HEK293T (cell line): Measurements from ENCODE around the gene CHTF18.

Source experiments
- ARNT ChIP-seq: fragments of 450-650 bp; IDR thresholded peaks from 2 replicates; pipeline ENCODE4 v1.6.1; 2017; ENCODE audit warnings: mild to moderate bottlenecking
- BHLHE40 ChIP-seq: fragments of 450-650 bp; IDR thresholded peaks from 2 replicates; pipeline ENCODE4 v1.6.1; 2016; ENCODE audit warnings: mild to moderate bottlenecking, moderate library complexity, borderline replicate concordance
- CTBP1 ChIP-seq: fragments of 450-650 bp; IDR thresholded peaks from 2 replicates; pipeline ENCODE4 v1.6.1; 2016; ENCODE audit warnings: borderline replicate concordance
- ELF4 ChIP-seq: fragments of 450-650 bp; IDR thresholded peaks from 2 replicates; pipeline ENCODE4 v1.6.1; 2017; ENCODE audit warnings: antibody characterized with exemption
- FOXA1 ChIP-seq: fragments of 450-650 bp; IDR thresholded peaks from 2 replicates; pipeline ENCODE4 v1.6.1; 2016; ENCODE audit warnings: mild to moderate bottlenecking
- FOXK2 ChIP-seq: fragments of 450-650 bp; IDR thresholded peaks from 2 replicates; pipeline ENCODE4 v1.6.1; 2016; ENCODE audit warnings: mild to moderate bottlenecking
- FOXM1 ChIP-seq: fragments of 450-650 bp; IDR thresholded peaks from 2 replicates; pipeline ENCODE4 v1.6.1; 2017; ENCODE audit warnings: mild to moderate bottlenecking, borderline replicate concordance
- HDGF ChIP-seq: fragments of 450-650 bp; IDR thresholded peaks from 2 replicates; pipeline ENCODE4 v1.6.1; 2017; ENCODE audit warnings: antibody characterized with exemption, borderline replicate concordance
- L3MBTL2 ChIP-seq: fragments of 450-650 bp; conservative IDR thresholded peaks from 2 replicates; pipeline ENCODE4 v1.6.1; 2016; ENCODE audit warnings: mild to moderate bottlenecking
- PKNOX1 ChIP-seq: fragments of 450-650 bp; IDR thresholded peaks from 2 replicates; pipeline ENCODE4 v1.6.1; 2016
- SP1 ChIP-seq: fragments of 450-650 bp; IDR thresholded peaks from 2 replicates; pipeline ENCODE4 v1.6.1; 2017
- SUZ12 ChIP-seq: fragments of 450-650 bp; IDR thresholded peaks from 2 replicates; pipeline ENCODE4 v1.6.1; 2016; ENCODE audit warnings: mild to moderate bottlenecking
- ZNF384 ChIP-seq: fragments of 450-650 bp; IDR thresholded peaks from 2 replicates; pipeline ENCODE4 v1.6.1; 2016

GRCh38 chr16:815861-816260 lies 27.4 kb downstream of the CHTF18 start:
- no peak for TF ChIP-seq FOXM1
- TF ChIP-seq L3MBTL2, result no peak
- TF ChIP-seq BHLHE40, result no peak
- no peak for TF ChIP-seq HDGF
- no peak for TF ChIP-seq SUZ12
- TF ChIP-seq SP1, result no peak
- TF ChIP-seq PKNOX1, result no peak
- no peak for TF ChIP-seq ELF4
- no peak for TF ChIP-seq CTBP1
- no peak for TF ChIP-seq ARNT
- no peak for TF ChIP-seq FOXA1
- no peak for TF ChIP-seq FOXK2
- no peak for TF ChIP-seq ZNF384
